NOMO-1 treated with dmso at 0.1 percent for 144 hours (cell line): ENCODE data around the gene SMAP1.

Experiments used
- DNase-seq: peaks from one replicate; lab custom pipeline; 2025; ENCODE audit not compliant: unreplicated experiment; lab: John Stamatoyannopoulos, UW

SMAP1 gene

DNA sequence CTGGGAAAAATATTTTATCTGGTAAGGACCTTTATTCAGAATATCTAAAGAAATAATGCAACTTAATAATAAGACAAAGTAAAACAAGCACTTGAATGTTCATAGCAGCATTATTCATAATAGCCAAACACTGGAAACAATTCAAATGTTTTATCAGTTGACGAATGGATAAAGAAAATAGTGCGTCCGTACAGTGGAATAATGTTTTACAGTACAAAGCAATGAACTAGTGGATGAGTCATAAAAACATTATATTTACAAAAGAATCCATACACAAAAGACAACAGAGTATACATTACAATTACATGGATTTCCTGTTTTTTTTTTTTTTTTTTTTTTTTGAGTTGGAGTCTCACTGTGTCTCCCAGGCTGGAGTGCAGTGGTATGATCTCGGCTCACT is 12.7 kb downstream of the SMAP1 start:
- no peak for DNase-seq

DNA sequence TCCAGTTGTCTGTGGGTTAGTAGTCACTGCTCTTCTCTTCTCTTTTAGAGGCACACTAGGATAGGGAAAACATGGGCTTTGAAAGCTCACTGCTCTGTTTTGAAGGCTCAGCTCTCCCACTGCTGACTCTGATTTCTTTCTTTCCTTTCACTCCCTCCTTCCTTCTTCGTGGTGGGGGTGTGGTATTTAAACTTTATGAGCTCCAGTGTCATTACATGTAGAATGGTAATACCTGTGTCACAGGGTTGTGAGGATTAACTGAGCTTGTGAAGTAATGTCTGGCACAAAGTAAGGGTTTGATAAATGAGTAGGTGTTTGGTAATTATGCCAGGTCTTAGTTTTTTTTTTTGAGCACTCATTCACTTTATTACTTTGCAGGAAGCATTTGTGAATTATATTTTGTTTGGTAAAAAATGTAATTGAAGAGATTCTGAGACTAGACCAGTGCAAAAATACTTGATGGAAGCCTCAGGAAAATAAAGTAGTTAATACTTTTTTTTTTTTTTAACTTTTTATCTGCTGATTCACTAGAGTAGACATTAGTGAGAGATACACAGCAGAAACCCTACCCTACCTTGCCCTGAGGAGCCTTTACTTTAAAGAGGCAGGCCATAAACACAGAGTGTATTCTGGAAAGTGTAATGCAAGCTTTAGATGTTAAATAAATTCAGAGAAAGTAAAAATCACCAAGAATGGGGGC is 17.3 kb downstream of the SMAP1 start:
- no peak for DNase-seq

DNA sequence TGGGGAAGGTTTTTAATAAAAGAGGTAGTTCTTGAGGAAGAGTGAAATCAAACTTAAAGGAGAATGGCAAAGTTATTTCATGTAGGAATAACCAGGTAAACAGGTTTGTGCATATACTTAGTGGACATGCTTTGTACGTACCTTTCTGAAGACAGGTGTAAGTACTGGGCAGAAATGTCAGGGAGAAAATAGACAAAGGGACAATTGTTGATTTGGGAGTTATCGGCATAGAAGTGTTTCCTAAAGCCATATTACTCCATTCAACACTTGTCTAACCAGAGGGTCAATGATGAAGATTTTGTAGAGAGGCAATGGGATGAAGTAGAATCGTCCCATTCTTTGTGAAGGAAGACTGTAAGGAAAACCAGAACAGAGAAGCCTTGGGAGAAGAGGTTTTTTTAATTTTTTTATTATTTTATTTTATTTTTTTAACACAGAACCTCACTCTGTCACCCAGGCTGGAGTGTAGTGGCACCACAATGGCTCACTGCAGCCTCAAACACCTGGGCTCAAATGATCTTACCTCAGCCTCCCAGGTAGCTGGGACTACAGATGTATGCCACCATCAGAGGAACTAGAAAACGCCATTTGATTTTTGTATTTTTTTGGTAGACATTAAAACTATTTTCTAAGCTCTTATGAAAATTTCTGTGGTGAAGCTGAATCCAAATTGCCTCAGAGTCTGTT is 18.0 kb downstream of the SMAP1 start:
- DNase-seq, result no peak

DNA sequence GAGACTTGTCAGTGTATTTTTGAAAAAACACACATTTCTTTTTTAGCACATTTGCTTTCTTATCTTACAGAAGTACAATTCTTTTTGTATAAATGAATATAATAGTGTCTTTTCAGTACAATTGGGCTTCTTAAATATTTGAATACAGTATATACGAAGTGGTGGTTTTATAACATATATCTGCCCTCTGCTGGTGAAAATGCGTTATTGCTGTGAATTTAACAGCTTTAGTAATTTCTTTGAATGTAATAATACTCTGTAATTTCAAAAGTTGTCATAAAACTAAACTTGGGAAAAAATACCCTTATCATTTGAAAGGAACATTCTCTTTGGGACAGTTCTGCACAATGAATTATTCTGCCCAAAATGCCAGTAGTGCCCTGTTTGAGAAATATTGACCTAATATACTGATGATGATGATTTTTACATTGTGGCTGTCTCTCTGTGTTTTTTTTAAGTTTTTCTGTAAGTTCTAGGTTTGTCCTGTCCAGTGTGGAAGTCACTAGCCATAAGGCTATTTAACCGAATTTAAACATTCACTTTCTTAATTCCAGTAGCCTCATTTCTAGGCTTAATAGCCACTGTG is 19.0 kb downstream of the SMAP1 start:
- no peak for DNase-seq

DNA sequence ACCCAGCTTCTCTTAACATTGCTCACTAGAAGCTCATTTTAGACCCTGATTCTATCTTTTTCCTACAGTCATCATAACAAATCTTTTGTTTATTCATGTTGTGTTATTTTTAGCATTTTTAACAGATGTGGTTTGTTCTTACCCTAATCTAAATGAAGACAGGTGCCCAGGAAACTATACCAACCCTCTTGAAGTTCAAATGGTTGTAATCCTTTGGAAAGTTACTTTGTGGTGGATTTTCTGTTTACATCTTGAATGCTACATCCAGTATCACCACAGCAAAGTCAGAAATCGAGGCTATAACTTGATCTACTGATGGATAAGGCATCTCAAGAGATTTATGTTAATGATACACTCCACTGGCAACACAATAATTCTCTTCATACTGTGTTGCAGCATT is 26.2 kb downstream of the SMAP1 start:
- no peak for DNase-seq

DNA sequence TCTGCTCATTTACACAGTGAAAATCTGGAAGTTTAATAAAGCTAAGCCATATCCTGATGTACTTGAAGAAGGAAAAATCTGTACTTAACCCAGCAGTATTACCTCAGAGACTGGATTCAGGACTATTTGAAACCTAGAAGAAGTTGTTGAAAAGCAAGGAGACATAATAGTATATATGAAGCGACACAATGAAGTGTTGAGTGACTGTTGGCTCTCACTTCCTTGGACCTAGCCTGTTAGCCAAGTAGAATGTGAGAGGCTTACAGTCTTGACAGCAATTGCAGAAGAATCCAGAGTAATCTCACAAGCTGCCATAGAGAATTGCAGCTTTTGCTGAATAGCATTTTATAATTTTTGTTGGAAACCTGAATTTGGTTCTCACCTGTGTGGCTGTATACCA is 26.7 kb downstream of the SMAP1 start:
- DNase-seq, result no peak

DNA sequence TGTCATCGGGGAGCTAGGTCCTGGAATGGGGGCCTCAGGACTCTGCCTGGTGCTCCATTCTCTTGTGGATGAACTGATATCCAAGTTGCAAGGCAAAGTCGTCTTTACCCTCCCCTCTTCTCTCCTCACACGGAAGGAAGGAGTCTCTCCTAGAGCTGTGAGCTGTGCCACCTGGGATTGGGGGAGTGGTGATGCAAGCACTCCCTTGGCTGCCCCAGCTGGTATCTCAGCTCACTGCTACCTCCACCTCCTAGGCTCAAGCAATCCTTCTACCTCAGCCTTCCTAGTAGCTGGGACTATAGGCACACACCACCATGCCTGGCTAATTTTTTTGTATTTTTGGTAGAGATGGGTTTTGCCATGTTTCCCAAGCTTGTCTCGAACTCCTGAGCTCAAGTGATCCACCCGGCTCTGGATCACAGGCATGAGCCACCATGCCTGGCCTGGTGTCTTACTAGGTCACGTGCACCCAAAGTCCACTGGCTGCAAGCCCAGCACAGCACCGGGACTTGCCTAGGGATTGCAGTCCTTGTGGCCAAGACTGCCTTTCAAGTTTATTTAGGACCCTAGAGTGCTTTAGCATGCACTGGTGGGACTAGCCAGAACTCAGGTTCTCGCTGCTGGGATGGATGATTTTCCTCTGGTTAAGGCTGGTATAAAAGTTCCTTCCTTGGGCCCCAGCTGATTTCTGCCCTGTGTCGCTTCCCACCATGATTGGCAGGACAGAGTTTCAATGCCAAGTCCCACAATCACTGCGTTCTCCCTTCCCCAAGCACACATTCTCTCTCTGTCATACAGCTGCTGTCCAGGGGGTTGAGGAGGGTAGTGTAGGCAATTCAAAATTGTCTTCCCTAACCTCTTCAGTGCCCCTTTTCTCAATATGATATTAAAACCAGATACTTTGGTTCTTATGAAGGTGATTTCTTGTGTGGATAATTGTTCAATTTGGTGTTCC is 33.5 kb downstream of the SMAP1 start:
- DNase-seq, result no peak

DNA sequence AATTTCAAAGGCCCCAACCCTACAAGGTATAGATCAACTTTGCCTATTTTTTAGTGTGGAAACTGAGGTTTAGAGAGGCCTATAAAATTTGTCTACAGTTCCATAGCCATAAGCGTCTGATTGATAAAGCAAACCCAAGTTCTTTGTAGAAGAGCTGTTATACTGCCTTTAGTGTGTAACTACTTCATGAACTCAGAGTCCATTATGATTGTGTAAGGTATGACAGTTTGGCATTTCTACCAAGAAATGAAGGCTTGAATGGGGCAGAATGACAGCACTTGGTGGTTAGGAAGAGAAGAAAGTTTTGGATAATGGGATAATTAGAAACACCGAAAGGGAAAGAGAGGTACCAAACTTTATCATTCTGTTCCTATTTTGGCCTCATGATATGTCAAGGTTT is 38.1 kb downstream of the SMAP1 start:
- DNase-seq, result no peak

DNA sequence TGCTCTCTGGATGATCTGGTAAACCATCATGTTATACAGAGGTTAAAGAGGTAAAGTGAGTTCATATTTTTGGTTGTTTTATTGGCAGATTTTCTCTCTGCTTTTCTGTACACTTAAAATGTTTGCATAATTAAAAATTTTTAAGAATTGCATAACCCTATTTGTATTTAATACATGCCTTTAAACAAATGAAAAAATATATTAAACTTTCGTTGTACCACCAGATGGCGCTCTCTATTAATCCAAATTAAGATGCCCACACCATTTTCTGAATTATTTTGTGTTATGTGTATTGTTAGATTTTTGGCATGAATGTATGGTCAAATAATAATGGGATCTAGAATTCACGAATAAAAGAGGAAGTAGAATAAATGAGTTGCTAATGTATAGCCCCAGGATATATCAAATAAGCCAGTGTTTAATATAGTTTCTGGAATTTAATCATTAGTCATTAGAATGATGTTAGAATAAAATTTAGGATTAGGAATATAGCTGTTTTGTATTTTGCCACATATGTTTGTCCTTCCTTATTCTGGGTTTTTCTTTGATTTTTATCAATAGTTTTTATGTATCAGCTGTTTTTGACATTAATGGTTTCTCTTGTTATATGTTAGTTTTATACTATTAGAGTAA is 38.9 kb downstream of the SMAP1 start:
- no peak for DNase-seq

DNA sequence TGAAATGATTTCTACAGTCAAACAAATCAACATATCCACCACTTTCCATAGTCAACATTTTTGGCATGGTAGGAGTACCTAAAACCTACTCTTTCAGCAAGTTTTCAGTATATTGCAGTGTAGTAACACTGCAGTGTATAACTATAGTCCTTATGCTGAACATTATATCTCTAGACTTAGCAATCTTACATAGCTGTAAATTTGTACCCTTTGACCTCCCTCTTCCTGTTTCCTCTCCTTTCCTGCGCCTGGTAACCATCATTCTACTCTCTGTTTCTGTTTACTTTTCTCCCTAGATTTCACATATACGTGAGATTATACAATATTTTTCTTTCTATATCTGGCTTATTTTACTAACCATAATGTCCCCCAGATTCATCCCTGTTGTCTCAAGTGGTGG is 40.2 kb downstream of the SMAP1 start:
- no peak for DNase-seq

DNA sequence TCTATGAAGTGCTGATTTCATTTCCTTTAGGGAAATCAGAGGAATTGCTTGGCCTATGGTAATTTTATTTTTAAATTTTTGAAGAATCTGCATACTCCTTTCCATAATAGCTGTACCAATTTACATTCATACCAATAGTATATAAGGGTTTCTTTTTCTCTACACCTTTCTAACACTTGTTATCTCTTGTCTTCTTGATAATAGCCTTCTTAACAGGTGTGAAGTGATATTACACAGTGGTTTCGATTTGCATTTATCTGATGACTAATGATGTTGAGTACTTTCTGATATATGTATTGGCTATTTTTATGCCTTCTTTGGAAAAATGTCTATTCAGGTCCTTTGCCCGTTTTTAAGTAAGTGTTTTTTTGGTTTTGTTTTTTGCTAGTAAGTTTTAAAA is 40.8 kb downstream of the SMAP1 start:
- DNase-seq, result no peak

DNA sequence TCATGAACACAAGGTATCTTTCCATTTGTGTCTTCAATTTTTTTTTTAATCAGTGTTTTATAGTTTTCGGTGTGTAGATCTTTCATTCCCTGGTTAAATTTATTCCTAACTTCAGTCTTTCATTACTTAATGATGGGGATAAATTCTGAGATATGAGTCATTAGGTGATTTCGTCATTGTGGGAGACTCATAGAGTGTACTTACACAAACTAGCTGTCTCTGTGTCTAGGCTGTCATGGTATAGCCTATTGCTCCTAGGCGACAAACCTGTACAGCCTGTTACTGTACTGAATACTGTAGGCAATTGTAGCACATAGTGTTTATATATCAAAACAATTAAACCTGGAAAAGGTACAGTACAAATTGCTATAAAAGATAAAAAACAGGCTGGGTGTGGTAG is 42.1 kb downstream of the SMAP1 start:
- DNase-seq, result no peak

DNA sequence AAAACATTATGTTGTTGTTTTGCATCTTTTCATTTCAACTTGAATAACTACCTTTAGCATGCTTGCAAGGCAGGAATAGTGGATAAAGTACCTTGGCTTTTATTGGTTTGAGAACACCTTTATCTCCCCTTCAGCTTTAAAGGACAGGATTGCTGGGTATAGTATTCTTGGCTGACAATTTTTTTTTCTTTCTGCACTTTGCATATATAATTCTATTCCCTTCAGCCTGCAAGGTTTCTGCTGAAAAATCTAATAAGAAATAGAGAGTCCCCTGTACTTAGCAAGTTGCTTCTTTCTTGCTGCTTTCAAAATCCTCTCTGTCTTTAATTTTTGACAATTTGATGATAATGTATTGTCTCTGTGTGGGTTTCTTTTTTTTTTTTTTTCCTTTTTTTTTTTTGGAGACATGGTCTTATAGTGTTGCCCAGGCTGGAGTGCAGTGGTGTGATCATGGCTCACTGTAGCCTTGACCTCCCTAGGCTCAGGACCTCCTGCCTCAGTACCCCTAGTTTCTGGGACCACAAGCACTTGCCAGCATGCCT is 47.1 kb downstream of the SMAP1 start:
- no peak for DNase-seq

DNA sequence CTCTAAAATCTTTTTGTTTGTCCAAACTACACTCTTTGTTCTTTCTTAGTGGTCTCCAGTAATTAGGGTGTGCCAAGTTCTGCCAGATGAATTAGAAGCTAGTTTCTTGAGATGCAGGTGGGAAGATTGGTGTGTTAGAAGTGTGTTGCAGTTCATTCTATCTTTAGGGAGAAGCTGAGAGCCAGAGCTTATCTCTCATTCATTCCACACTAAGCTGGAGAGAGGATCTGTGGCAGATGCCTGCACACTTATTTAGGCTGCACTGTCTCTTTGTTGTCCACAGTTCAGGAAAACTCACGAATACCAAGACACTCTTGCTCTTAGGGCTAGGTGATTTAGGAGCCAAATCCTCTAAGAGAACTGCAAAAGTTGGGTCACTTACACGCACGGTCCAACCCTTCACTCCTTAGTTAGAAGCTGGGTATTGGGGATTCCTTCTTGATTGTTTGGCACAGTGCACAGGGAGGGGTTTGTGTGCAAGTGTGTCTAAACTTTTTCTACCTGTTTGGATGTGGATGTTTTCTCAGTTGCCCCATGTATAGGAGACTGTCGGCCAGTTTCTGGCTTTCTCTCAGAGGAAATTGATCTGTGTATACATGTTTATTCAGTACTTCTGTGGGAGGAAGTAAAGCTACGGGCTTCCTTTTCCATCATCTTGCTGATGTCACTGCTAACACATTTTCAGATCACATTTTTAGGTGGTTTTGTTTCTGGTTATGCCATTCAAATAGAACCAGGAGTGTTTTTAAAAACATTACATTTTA is 49.5 kb downstream of the SMAP1 start:
- DNase-seq, result no peak

DNA sequence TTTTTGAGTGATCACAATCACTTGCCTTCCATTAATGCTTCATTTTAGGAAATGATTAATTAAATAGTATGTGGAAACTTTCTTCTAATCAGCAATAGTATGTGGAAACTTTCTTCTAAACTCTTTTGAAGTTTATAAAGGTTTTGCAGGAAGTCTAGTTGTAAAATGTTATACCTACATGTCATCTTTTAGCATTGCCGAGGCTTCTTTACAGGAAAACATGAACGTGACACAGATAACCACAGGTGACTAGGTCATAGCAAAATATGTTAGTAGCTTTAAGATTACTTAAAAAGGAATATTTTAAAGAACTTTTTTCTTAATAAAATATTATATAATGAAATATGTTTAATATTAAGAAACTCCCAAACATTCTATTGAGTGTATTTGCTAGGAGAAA is 56.8 kb downstream of the SMAP1 start:
- no peak for DNase-seq

DNA sequence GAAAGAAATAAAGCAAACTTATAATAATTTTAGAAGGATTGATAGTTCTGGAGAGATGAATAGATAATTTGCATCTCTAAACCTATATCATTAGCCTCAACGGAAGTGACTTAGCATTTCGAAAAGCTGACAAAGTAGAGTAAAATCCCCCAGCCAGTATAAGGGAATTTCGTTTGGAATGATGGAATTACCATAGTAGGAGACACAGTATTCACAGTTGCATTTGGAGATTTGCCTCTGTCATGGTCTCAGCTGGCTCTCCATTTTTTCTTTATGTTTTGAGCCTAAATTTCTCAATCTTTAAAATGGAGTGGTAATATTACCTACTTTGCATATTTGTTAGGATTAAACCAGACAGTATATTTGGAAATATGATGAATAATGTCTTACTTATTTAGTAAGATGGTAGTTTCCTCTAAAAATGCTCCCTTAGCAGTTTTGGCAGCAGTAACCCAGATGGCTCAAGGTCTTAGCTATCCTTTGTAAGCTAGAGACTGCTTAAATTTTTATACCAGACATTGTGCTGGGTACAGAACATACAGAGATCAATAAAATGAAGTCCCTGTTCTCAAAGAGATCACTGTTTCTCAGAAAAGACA is 58.2 kb downstream of the SMAP1 start:
- DNase-seq, result no peak

DNA sequence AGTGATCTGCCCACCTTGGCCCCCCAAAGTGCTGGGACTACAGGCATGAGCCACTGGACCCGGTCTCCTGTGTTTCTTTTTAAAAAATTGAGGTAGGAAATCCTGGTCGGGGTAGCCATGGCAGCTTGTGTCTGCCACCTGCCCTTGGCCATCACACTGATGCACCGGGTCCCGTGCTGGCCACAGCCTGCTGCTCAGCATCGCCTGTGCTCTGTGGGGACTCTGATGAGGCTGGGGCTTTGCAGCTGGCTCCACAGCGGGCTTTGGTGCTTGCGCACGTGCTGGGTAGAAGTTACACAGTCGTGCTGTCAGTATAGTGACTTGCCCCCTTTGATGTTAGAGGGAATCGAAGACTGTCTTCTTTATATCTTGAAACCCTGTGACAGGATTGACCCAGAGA is 66.7 kb downstream of the SMAP1 start:
- no peak for DNase-seq

DNA sequence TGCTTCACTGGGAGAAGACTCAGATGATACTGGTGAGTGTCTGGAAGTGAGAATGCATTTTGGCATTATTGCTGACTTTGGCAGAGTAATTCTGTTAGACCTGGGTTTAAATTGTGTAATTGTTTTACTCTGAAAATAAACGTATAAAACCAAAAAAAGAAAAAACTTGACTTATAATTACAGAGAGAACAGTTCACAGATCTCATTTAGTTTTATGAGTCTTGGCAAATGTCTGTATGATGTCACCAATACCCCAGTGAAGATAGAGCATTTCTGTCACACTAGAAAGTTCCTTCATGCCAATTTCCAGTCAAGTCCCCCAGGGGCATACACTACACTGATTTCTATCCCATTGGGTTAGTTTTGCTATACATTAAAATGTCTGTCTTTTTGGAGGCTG is 67.3 kb downstream of the SMAP1 start:
- no peak for DNase-seq

DNA sequence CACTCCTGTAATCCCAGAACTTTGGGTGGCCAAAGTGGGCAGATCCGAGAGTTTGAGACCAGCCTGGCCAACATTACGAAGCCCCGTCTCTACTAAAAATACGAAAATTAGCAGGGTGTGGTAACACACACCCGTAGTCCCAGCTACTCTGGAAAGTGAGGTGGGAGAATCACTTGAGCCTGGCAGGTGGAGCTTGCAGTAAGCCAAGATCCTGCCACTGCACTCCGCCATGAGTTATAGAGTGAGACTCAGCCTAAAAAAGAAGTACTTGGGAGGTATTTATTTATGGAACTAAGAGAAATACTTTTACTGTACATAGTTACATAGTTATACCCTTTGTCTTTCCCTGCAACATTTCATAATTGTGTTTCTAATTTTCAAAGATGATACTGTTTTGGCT is 67.8 kb downstream of the SMAP1 start:
- DNase-seq, result no peak

DNA sequence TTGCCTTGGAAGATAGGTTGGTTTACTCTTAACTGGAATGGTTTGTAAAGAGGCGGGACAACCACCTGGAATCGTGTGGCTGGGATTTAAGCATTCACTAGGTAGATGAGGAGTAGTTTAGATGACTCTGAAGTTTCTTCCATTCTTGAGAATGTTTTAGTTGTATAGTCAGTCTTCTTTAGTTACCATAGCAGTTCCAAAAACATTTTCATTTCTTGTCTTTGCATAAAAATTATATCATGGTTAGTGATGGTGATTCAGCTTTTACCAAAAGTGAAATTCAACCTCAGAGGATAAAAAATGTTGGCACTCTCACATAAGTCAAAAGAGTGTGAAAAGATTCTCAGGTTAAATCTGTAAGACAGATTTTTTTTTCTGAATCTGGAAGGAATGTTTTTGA is 70.3 kb downstream of the SMAP1 start:
- no peak for DNase-seq
